LNCaP clone FGC (cell line): Measurements from ENCODE around the gene CRACR2A.

Source experiments
- DNase-seq: peaks from one replicate; pipeline ENCODE4 v3.0.0-alpha.2; 2011; ENCODE audit warnings: low read depth
- H3K4me3 ChIP-seq: 2 replicates; pipeline ENCODE4 v1.5.1; 2011; ENCODE audit warnings: mild to moderate bottlenecking, low read depth, low read length, control low read depth
- CTCF ChIP-seq: IDR thresholded peaks from 2 replicates; pipeline ENCODE4 v1.5.1; 2012; ENCODE audit warnings: mild to moderate bottlenecking; ENCODE audit not compliant: control insufficient read depth, insufficient read depth; ENCODE audit errors: extremely low read depth

Gene CRACR2A

GRCh38 chr12:3751151-3752095, 1.5 kb downstream of the CRACR2A start:
- H3K4me3 ChIP-seq = no peak overlapping the region

GRCh38 chr12:3750616-3751015, 2.3 kb downstream of the CRACR2A start:
- no peak for DNase-seq
- TF ChIP-seq CTCF = no peak
- no peak overlapping the region for H3K4me3 ChIP-seq

More at GRCh38 chr12:3751151-3752095, 1.5 kb downstream of the CRACR2A start:
- no peak for TF ChIP-seq CTCF
- DNase-seq = no peak

GRCh38 chr12:3748620-3749019, 4.3 kb downstream of the CRACR2A start:
- no peak for TF ChIP-seq CTCF
- no peak for DNase-seq
- H3K4me3 ChIP-seq = no peak overlapping the region

GRCh38 chr12:3747976-3748619, 4.8 kb downstream of the CRACR2A start:
- peak; percentile 87 for DNase-seq
- no peak overlapping the region for H3K4me3 ChIP-seq

GRCh38 chr12:3747543-3747942, 5.4 kb downstream of the CRACR2A start:
- H3K4me3 ChIP-seq = no peak overlapping the region
- no peak for DNase-seq
- no peak for TF ChIP-seq CTCF

More at GRCh38 chr12:3747976-3748619, 4.8 kb downstream of the CRACR2A start:
- no peak for TF ChIP-seq CTCF

DNA sequence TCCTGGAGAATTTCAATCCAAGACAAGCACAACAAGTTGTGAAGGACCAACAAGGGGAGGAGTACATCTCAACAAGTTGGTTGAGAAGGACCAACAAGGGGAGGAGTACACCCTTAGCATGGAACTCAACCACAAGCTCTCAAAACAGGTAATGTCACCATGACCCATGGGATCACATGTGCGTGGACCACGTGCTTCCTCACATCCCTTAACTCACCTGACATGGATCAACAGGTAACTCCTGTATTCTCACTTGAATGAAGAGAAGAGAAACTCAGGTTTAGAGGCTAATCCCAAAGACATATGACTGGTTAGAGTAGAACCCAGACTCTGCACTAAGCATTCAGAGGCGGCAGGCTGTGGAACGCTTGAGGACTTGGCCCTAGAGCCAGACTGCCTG, 6.2 kb downstream of the CRACR2A start:
- no peak for TF ChIP-seq CTCF
- no peak overlapping the region for H3K4me3 ChIP-seq
- DNase-seq = no peak
